K562 (cell line): Measurements from ENCODE around the gene FAM200A. TPM values are rescaled to one million over a fixed set of nuclear protein-coding genes. Genes with fewer than 3 reads are reported as not detected.

ENCODE experiments used
- CREB1 ChIP-seq, 2 experiments: sonication (generic) in 1 of 2; formaldehyde crosslinking in 1 of 2; IDR thresholded peaks; 2 replicates each; pipeline versions ENCODE4 v1.6.1 to v1.8.0; 2012 to 2022; ENCODE audit warnings: inconsistent platforms in 1 of 2, mild to moderate bottlenecking in 1 of 2, missing genetic modification reagents in 1 of 2, moderate library complexity in 1 of 2
- CXXC5 ChIP-seq: fragments of 250-450 bp; sonication (Bioruptor Pico); IDR thresholded peaks from 2 replicates; pipeline ENCODE4 v1.8.0; 2022; ENCODE audit warnings: inconsistent platforms, mild to moderate bottlenecking, moderate library complexity
- MTA3 ChIP-seq: fragments of 450-650 bp; formaldehyde crosslinking; IDR thresholded peaks from 2 replicates; pipeline ENCODE4 v1.6.1; 2017; ENCODE audit warnings: mild to moderate bottlenecking, borderline replicate concordance
- NR3C1 ChIP-seq: sonication (generic); formaldehyde crosslinking; IDR thresholded peaks from 2 replicates; pipeline ENCODE4 v1.8.1; 2022; ENCODE audit warnings: missing genetic modification reagents
- TBL1XR1 ChIP-seq, 2 experiments: IDR thresholded peaks; 2 replicates each; pipeline ENCODE4 v1.6.1; 2012; ENCODE audit warnings: improper control_type of control experiment in 2 of 2, low read length in 2 of 2, mild to moderate bottlenecking in 1 of 2
- TRIM28 ChIP-seq: fragments of 450-650 bp; IDR thresholded peaks from 2 replicates; pipeline ENCODE4 v1.6.1; 2017
- YY1 ChIP-seq, 3 experiments: IDR thresholded peaks; 2 replicates each; pipeline ENCODE4 v1.6.1; 2011; ENCODE audit warnings: low read length in 2 of 3, mild to moderate bottlenecking in 2 of 3, moderate library complexity in 2 of 3, borderline replicate concordance in 1 of 3, control low read depth in 1 of 3, low read depth in 1 of 3; ENCODE audit not compliant: insufficient read depth in 3 of 3, insufficient replicate concordance in 2 of 3, control insufficient read depth in 1 of 3, insufficient read length in 1 of 3; ENCODE audit errors: extremely low read depth in 1 of 3
- ZNF318 ChIP-seq, 2 experiments: fragments of 450-650 bp; IDR thresholded peaks; 2 replicates each; pipeline ENCODE4 v1.6.1; 2016; ENCODE audit warnings: mild to moderate bottlenecking in 2 of 2, borderline replicate concordance in 1 of 2, low read depth in 1 of 2, moderate library complexity in 1 of 2
- polyA plus RNA-seq, 8 experiments: library from polyadenylated mRNA; depleted of rRNA in 4 of 8; stranded (reverse) in 5 of 8; unstranded in 3 of 8; fragments of >200 nt; fragmentation: Nextera tagmentation in 2 of 8; fragmentation: Illumina TruSeq in 1 of 8; extraction: Ambion mirVana in 2 of 8; extraction: Trizol in 1 of 8; gene quantifications; 2 replicates each; pipeline versions ENCODE4 v1.2.1 to v1.2.3, GENCODE V29; 2011 to 2014; ENCODE audit warnings: inconsistent platforms in 1 of 8, missing spikeins in 1 of 8
- total RNA-seq, 7 experiments: library from RNA; depleted of rRNA in 6 of 7; stranded (reverse); fragments of >200 nt in 6 of 7; fragmentation: Illumina TruSeq in 2 of 7; extraction: Trizol in 2 of 7; gene quantifications; 2 replicates each; pipeline versions ENCODE4 v1.2.1 to v1.2.3, GENCODE V29; 2011 to 2021; ENCODE audit warnings: low replicate concordance in 1 of 7
- TF ChIP-seq, protein P1 (sequence below): sonication (generic); formaldehyde crosslinking; IDR thresholded peaks from 2 replicates; pipeline ENCODE4 v1.8.0; 2022; ENCODE audit warnings: mild to moderate bottlenecking, missing genetic modification reagents
- TF ChIP-seq, protein P2 (sequence below): sonication (generic); formaldehyde crosslinking; IDR thresholded peaks from 2 replicates; pipeline ENCODE4 v1.8.0; 2023; ENCODE audit warnings: mild to moderate bottlenecking, missing genetic modification reagents

FAM200A gene
- total and polyA plus RNA-seq, 9 of the 15 experiments (the other 6 are each of a cell fraction or from before 2014, with no cell fraction given) = 3.3 to 11.2 (median 8.3) TPM

- TF ChIP-seq YY1 (IDR thresholded peaks at IDR 0.05; ENCODE audit: borderline replicate concordance in 1 of 3, control insufficient read depth in 1 of 3, extremely low read depth in 1 of 3, insufficient read depth in 3 of 3, insufficient read length in 1 of 3, insufficient replicate concordance in 2 of 3, low read depth in 1 of 3, low read length in 2 of 3) (peak in 2 of 3 experiments; percentile 66 to 73), MTA3 (peak; percentile 90), ZNF318 (IDR thresholded peaks at IDR 0.05; ENCODE audit: borderline replicate concordance in 1 of 2, low read depth in 1 of 2) (no peak), NR3C1 (CRISPR knock-in tag) (no peak), TRIM28 (0 out of 2 replicates have a peak, but pooled peaks have one; percentile 17), TBL1XR1 (IDR thresholded peaks at IDR 0.05; ENCODE audit: low read length in 2 of 2) (peak; percentile 23 to 68; a peak in 1 of 4 replicates), CREB1 (IDR thresholded peaks at IDR 0.05) (peak; percentile 94), CREB1 (CRISPR knock-in tag; IDR thresholded peaks at IDR 0.05) (peak; percentile 96), CXXC5 (CRISPR knock-in tag) (peak; percentile 88)
- TF ChIP-seq, protein P1, sequence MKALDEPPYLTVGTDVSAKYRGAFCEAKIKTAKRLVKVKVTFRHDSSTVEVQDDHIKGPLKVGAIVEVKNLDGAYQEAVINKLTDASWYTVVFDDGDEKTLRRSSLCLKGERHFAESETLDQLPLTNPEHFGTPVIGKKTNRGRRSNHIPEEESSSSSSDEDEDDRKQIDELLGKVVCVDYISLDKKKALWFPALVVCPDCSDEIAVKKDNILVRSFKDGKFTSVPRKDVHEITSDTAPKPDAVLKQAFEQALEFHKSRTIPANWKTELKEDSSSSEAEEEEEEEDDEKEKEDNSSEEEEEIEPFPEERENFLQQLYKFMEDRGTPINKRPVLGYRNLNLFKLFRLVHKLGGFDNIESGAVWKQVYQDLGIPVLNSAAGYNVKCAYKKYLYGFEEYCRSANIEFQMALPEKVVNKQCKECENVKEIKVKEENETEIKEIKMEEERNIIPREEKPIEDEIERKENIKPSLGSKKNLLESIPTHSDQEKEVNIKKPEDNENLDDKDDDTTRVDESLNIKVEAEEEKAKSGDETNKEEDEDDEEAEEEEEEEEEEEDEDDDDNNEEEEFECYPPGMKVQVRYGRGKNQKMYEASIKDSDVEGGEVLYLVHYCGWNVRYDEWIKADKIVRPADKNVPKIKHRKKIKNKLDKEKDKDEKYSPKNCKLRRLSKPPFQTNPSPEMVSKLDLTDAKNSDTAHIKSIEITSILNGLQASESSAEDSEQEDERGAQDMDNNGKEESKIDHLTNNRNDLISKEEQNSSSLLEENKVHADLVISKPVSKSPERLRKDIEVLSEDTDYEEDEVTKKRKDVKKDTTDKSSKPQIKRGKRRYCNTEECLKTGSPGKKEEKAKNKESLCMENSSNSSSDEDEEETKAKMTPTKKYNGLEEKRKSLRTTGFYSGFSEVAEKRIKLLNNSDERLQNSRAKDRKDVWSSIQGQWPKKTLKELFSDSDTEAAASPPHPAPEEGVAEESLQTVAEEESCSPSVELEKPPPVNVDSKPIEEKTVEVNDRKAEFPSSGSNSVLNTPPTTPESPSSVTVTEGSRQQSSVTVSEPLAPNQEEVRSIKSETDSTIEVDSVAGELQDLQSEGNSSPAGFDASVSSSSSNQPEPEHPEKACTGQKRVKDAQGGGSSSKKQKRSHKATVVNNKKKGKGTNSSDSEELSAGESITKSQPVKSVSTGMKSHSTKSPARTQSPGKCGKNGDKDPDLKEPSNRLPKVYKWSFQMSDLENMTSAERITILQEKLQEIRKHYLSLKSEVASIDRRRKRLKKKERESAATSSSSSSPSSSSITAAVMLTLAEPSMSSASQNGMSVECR (CRISPR knock-in tag) = no peak; the same call in 1 of the 2 replicates
- TF ChIP-seq, protein P2, sequence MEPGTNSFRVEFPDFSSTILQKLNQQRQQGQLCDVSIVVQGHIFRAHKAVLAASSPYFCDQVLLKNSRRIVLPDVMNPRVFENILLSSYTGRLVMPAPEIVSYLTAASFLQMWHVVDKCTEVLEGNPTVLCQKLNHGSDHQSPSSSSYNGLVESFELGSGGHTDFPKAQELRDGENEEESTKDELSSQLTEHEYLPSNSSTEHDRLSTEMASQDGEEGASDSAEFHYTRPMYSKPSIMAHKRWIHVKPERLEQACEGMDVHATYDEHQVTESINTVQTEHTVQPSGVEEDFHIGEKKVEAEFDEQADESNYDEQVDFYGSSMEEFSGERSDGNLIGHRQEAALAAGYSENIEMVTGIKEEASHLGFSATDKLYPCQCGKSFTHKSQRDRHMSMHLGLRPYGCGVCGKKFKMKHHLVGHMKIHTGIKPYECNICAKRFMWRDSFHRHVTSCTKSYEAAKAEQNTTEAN (CRISPR knock-in tag) = no peak
Measured at GRCh38 chr7:99499721-99500636, 51.9 kb downstream of the FAM200A start, which contains the start of gene ZNF394 (continued).
